HEK293 (cell line): ENCODE results near the gene PPM1L.

Source experiments
- CTCF ChIA-PET: fragments of 350-600 bp; formaldehyde crosslinking; extraction: SDS; loops from one replicate; lab custom pipeline; 2021; ENCODE audit warnings: antibody characterized with exemption; lab: Yijun Ruan, JAX
- POLR2A ChIA-PET: fragments of 300-600 bp; formaldehyde crosslinking; extraction: SDS; loops from one replicate; lab custom pipeline; 2020; ENCODE audit warnings: antibody characterized with exemption, inconsistent platforms; lab: Yijun Ruan, JAX
- H3K27ac ChIP-seq: fragments of 200-500 bp; sonication (Bioruptor generic); 2 replicates; pipeline ENCODE4 v1.5.1; 2014; ENCODE audit warnings: low read depth, low read length, control low read depth, inconsistent platforms; ENCODE audit errors: extremely low read depth
- H3K36me3 ChIP-seq, 2 experiments: fragments of 200-500 bp in 1 of 2; sonication (Bioruptor generic) in 1 of 2; 1 replicate in 1 of 2; 2 replicates in 1 of 2; pipeline ENCODE4 v1.5.1; 2014 to 2017; ENCODE audit warnings: inconsistent platforms in 2 of 2, low read length in 2 of 2; ENCODE audit not compliant: control insufficient read depth in 2 of 2, insufficient read depth in 1 of 2
- H3K4me1 ChIP-seq: fragments of 200-500 bp; sonication (Bioruptor generic); 2 replicates; pipeline ENCODE4 v1.5.1; 2014; ENCODE audit warnings: mild to moderate bottlenecking, low read length, inconsistent platforms; ENCODE audit not compliant: control insufficient read depth, insufficient read depth
- H3K4me3 ChIP-seq: 2 replicates; pipeline ENCODE4 v1.5.1; 2011; ENCODE audit warnings: low read depth, mild to moderate bottlenecking, control low read depth, low read length, moderate library complexity
- H3K9me3 ChIP-seq: fragments of 200-500 bp; sonication (Bioruptor generic); 2 replicates; pipeline ENCODE4 v1.5.1; 2014; ENCODE audit warnings: low read depth, low read length, inconsistent platforms; ENCODE audit not compliant: control insufficient read depth, insufficient read depth
- ATF2 ChIP-seq: fragments of 450-650 bp; formaldehyde crosslinking; IDR thresholded peaks from 2 replicates; pipeline ENCODE4 v1.5.1; 2016; ENCODE audit warnings: missing biosample characterization, missing genetic modification characterization, low read depth
- INSM2 ChIP-seq: fragments of 450-650 bp; formaldehyde crosslinking; IDR thresholded peaks from 2 replicates; pipeline ENCODE4 v1.5.1; 2016; ENCODE audit warnings: missing biosample characterization, missing genetic modification characterization
- OVOL3 ChIP-seq: fragments of 450-650 bp; formaldehyde crosslinking; IDR thresholded peaks from 2 replicates; pipeline ENCODE4 v1.5.1; 2016; ENCODE audit warnings: missing biosample characterization, missing genetic modification characterization
- PBX3 ChIP-seq: sonication (generic); formaldehyde crosslinking; IDR thresholded peaks from 2 replicates; pipeline ENCODE4 v1.8.1; 2022; ENCODE audit warnings: mild to moderate bottlenecking, moderate library complexity, missing genetic modification reagents
- PRDM1 ChIP-seq: fragments of 450-650 bp; formaldehyde crosslinking; IDR thresholded peaks from 2 replicates; pipeline ENCODE4; 2016; ENCODE audit warnings: missing biosample characterization, missing genetic modification characterization
- ZBTB1 ChIP-seq: fragments of 450-650 bp; formaldehyde crosslinking; IDR thresholded peaks from 2 replicates; pipeline ENCODE4 v1.5.1; 2016; ENCODE audit warnings: missing biosample characterization, missing genetic modification characterization
- ZBTB17 ChIP-seq: fragments of 450-650 bp; formaldehyde crosslinking; IDR thresholded peaks from 2 replicates; pipeline ENCODE4 v1.5.1; 2016; ENCODE audit warnings: missing biosample characterization, missing genetic modification characterization
- ZFHX2 ChIP-seq: fragments of 450-650 bp; formaldehyde crosslinking; conservative IDR thresholded peaks from 2 replicates; pipeline ENCODE4 v1.5.1; 2016; ENCODE audit warnings: missing biosample characterization, missing genetic modification characterization
- ZNF132 ChIP-seq: fragments of 450-650 bp; formaldehyde crosslinking; IDR thresholded peaks from 2 replicates; pipeline ENCODE4 v1.5.1; 2017; ENCODE audit warnings: missing biosample characterization, missing genetic modification characterization, borderline replicate concordance
- ZNF16 ChIP-seq: fragments of 450-650 bp; formaldehyde crosslinking; IDR thresholded peaks from 2 replicates; pipeline ENCODE4 v1.5.1; 2016; ENCODE audit warnings: low read depth, missing biosample characterization, missing genetic modification characterization
- ZNF174 ChIP-seq: fragments of 450-650 bp; formaldehyde crosslinking; IDR thresholded peaks from 2 replicates; pipeline ENCODE4 v1.5.0; 2017; ENCODE audit warnings: missing biosample characterization, mild to moderate bottlenecking, missing genetic modification characterization
- ZNF2 ChIP-seq: fragments of 450-650 bp; formaldehyde crosslinking; IDR thresholded peaks from 2 replicates; pipeline ENCODE4 v1.5.1; 2016; ENCODE audit warnings: missing biosample characterization, missing genetic modification characterization
- ZNF302 ChIP-seq: fragments of 450-650 bp; formaldehyde crosslinking; IDR thresholded peaks from 2 replicates; pipeline ENCODE4 v1.5.1; 2016; ENCODE audit warnings: missing biosample characterization, missing genetic modification characterization, low read depth
- ZNF350 ChIP-seq: fragments of 450-650 bp; formaldehyde crosslinking; IDR thresholded peaks from 2 replicates; pipeline ENCODE4 v1.5.0; 2017; ENCODE audit warnings: missing biosample characterization, mild to moderate bottlenecking, missing genetic modification characterization
- ZNF48 ChIP-seq: fragments of 450-650 bp; formaldehyde crosslinking; IDR thresholded peaks from 2 replicates; pipeline ENCODE4 v1.5.1; 2016; ENCODE audit warnings: missing biosample characterization, missing genetic modification characterization
- ZNF510 ChIP-seq: fragments of 450-650 bp; formaldehyde crosslinking; IDR thresholded peaks from 2 replicates; pipeline ENCODE4 v1.5.1; 2018; ENCODE audit warnings: mild to moderate bottlenecking, missing genetic modification characterization, missing biosample characterization; ENCODE audit not compliant: insufficient replicate concordance
- ZNF548 ChIP-seq: fragments of 450-650 bp; formaldehyde crosslinking; IDR thresholded peaks from 2 replicates; pipeline ENCODE4 v1.5.1; 2016; ENCODE audit warnings: missing biosample characterization, missing genetic modification characterization
- ZNF621 ChIP-seq: fragments of 450-650 bp; formaldehyde crosslinking; IDR thresholded peaks from 2 replicates; pipeline ENCODE4 v1.5.1; 2017; ENCODE audit warnings: missing biosample characterization, missing genetic modification characterization
- ZNF639 ChIP-seq: fragments of 450-650 bp; formaldehyde crosslinking; IDR thresholded peaks from 2 replicates; pipeline ENCODE4 v1.5.1; 2016; ENCODE audit warnings: missing biosample characterization, missing genetic modification characterization
- ZNF664 ChIP-seq: fragments of 450-650 bp; formaldehyde crosslinking; IDR thresholded peaks from 2 replicates; pipeline ENCODE4 v1.5.1; 2016; ENCODE audit warnings: missing biosample characterization, missing genetic modification characterization
- ZNF776 ChIP-seq: fragments of 450-650 bp; formaldehyde crosslinking; IDR thresholded peaks from 2 replicates; pipeline ENCODE4 v1.5.0; 2017; ENCODE audit warnings: missing biosample characterization, missing genetic modification characterization, borderline replicate concordance
- ZNF843 ChIP-seq: fragments of 450-650 bp; formaldehyde crosslinking; IDR thresholded peaks from 2 replicates; pipeline ENCODE4 v1.5.1; 2016; ENCODE audit warnings: missing biosample characterization, missing genetic modification characterization
- TF ChIP-seq, protein P1 (sequence below): fragments of 450-650 bp; formaldehyde crosslinking; IDR thresholded peaks from 2 replicates; pipeline ENCODE4 v1.5.1; 2016; ENCODE audit warnings: missing biosample characterization, missing genetic modification characterization
- TF ChIP-seq, protein P2 (sequence below): fragments of 450-650 bp; formaldehyde crosslinking; IDR thresholded peaks from 2 replicates; pipeline ENCODE4 v1.5.1; 2016; ENCODE audit warnings: missing biosample characterization, missing genetic modification characterization
- TF ChIP-seq, protein P3 (sequence below): fragments of 450-650 bp; formaldehyde crosslinking; IDR thresholded peaks from 2 replicates; pipeline ENCODE4 v1.5.1; 2016; ENCODE audit warnings: missing biosample characterization, missing genetic modification characterization

PPM1L gene

GRCh38 chr3:160956785-160957184 is 200.8 kb downstream of the PPM1L start (continued):
- no peak for TF ChIP-seq PBX3
- TF ChIP-seq, protein P1, sequence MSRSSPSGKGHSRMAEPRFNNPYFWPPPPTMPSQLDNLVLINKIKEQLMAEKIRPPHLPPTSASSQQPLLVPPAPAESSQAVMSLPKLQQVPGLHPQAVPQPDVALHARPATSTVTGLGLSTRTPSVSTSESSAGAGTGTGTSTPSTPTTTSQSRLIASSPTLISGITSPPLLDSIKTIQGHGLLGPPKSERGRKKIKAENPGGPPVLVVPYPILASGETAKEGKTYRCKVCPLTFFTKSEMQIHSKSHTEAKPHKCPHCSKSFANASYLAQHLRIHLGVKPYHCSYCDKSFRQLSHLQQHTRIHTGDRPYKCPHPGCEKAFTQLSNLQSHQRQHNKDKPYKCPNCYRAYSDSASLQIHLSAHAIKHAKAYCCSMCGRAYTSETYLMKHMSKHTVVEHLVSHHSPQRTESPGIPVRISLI: no peak
- TF ChIP-seq ZNF639: no peak
- TF ChIP-seq, protein P2, sequence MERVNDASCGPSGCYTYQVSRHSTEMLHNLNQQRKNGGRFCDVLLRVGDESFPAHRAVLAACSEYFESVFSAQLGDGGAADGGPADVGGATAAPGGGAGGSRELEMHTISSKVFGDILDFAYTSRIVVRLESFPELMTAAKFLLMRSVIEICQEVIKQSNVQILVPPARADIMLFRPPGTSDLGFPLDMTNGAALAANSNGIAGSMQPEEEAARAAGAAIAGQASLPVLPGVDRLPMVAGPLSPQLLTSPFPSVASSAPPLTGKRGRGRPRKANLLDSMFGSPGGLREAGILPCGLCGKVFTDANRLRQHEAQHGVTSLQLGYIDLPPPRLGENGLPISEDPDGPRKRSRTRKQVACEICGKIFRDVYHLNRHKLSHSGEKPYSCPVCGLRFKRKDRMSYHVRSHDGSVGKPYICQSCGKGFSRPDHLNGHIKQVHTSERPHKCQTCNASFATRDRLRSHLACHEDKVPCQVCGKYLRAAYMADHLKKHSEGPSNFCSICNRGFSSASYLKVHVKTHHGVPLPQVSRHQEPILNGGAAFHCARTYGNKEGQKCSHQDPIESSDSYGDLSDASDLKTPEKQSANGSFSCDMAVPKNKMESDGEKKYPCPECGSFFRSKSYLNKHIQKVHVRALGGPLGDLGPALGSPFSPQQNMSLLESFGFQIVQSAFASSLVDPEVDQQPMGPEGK: no peak
- TF ChIP-seq ZNF843 (tag by site-specific recombination): no peak
- TF ChIP-seq ZNF302 (tag by site-specific recombination): no peak
- TF ChIP-seq ZBTB1: no peak
- TF ChIP-seq ZNF664: no peak
- no peak for TF ChIP-seq ZNF16
- TF ChIP-seq ZNF776: no peak
- TF ChIP-seq ZNF350 (tag by site-specific recombination): no peak

DNA sequence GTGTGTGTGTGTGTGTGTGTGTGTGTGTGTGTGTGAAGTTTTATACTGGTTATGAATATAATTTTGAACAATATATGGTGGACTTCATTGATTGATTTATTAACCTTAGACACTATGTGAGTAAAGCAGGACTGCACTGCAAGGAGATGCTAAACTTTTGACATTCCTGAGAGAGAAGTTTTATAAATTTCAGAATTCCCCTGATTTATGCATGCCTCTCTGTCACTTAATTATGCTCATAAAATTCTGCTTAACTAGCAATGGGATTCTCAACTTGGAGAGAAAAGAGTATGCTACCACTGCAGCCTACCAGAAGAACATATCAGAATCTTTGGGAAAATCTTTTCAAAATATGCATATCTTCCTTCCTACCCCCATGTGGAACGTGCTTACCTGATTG is 204.5 kb downstream of the PPM1L start:
- CTCF ChIA-PET: no interaction called here
- Histone ChIP-seq H3K27ac (no peak overlapping the region), H3K9me3 (no peaks in the 10 kb centered on the region), H3K36me3 (no peaks in the 10 kb centered on the region), H3K4me3 (no peak overlapping the region), H3K4me1 (no peaks in the 10 kb centered on the region)
- POLR2A ChIA-PET: no interaction called here
- TF ChIP-seq PRDM1 (tag by site-specific recombination) (no peak), ZBTB17 (tag by site-specific recombination) (no peak), ZFHX2 (tag by site-specific recombination) (no peak), ZNF132 (tag by site-specific recombination) (no peak)

DNA sequence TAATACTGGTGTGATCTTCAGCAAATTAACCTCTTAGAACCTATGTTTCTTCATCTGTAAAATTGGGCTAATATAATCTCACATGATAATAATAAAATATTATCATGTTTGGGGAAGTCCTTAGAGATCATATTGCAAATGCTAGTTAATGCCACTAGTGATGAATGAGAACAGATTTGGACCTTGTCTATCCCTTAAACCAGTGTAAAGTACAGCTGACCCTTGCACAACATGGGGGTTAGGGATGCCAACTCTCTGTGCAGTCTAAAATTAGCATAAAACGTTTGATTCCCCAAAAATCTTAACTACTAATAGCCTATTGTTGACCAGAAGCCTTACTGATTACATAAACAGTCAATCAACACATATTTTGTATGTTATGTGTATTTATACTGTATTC is 207.9 kb downstream of the PPM1L start:
- ChIA-PET POLR2A (no interaction called here), CTCF (no interaction called here)
- Histone ChIP-seq H3K4me1 (no peaks in the 10 kb centered on the region), H3K9me3 (no peaks in the 10 kb centered on the region), H3K36me3 (no peaks in the 10 kb centered on the region), H3K27ac (no peak overlapping the region), H3K4me3 (no peak overlapping the region)
- TF ChIP-seq, protein P3, sequence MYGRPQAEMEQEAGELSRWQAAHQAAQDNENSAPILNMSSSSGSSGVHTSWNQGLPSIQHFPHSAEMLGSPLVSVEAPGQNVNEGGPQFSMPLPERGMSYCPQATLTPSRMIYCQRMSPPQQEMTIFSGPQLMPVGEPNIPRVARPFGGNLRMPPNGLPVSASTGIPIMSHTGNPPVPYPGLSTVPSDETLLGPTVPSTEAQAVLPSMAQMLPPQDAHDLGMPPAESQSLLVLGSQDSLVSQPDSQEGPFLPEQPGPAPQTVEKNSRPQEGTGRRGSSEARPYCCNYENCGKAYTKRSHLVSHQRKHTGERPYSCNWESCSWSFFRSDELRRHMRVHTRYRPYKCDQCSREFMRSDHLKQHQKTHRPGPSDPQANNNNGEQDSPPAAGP (tag by site-specific recombination): no peak
- TF ChIP-seq ZNF621 (no peak), ZNF174 (no peak), ZNF48 (tag by site-specific recombination) (no peak), ZNF510 (tag by site-specific recombination) (no peak), INSM2 (tag by site-specific recombination) (no peak), ATF2 (tag by site-specific recombination) (no peak), ZNF2 (tag by site-specific recombination) (no peak), ZNF548 (tag by site-specific recombination) (no peak), OVOL3 (tag by site-specific recombination) (no peak)
